GM21717 (cell line): ENCODE measurements around the gene ENTHD1.

Experiments used
- ATAC-seq: cut with Tn5 transposase; IDR thresholded peaks from one replicate; pipeline ENCODE4 v1.9.1; 2021; ENCODE audit warnings: mild to moderate bottlenecking, moderate library complexity; ENCODE audit not compliant: unreplicated experiment

ENTHD1 gene

DNA sequence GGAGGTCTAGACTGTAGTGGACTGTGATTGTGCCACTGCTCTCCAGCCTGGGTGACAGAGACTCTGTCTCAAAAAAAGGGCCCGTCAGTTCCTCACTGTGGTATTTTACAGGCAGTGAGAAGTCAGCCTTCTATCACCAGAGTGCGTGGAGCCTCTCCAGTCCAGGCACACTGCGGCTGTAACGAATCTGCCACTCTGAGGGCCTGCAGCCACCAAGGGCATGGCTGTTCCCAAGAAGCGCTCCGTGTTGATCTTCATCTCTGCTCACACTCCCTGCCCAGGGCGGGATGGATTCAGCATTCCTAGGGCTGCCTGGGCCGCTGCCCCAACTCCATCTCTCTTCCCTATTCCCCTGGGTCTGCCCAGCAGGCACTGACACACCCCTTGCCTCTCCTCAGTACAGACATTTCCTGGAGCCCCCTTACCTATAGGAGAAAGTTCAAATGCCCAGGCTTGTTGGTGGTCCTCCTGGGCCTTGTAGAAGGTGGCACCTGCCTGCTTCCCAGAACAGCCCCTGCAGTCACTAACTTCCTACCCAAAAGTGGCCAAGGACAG lies 174.6 kb downstream of the ENTHD1 start:
- no peak for ATAC-seq

DNA sequence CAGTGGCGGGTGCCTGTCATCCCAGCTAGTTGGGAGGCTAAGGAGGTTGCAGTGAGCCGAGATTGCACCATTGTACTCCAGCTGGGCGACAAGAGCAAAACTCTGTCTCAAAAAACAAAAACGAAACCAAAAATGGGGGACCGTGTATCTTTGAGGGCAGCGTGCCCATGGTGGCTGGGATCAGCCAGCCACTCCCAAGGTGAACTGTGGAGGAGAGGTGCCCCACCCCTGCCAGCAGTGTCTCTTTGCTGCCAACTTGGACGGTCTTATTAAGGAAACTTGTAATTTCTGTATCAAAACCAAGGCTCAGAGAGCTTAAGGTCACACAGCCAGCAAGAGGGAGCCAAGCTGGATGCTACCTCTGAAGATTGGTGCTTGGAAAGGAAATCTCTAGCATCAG lies 175.4 kb downstream of the ENTHD1 start:
- ATAC-seq: no peak

DNA sequence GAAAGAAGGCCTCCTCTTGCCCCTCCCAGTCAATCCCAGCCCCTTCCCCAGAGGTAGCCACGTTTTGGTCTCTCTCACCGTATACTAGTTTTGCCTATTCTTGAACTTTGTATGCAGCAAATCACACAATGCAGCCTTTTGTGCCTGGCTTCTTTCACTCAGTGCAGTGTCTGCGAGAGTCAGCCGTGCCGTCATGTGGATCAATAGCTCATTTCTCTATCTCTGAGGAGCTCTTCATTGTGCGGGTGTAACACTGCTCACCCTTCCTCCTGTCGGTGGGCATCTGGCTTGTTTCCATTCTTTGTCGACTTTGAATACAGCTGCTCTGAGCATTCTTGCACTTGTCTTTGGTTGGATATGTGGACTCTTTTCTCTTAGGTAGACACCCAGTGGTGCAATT lies 176.5 kb downstream of the ENTHD1 start:
- no peak for ATAC-seq

DNA sequence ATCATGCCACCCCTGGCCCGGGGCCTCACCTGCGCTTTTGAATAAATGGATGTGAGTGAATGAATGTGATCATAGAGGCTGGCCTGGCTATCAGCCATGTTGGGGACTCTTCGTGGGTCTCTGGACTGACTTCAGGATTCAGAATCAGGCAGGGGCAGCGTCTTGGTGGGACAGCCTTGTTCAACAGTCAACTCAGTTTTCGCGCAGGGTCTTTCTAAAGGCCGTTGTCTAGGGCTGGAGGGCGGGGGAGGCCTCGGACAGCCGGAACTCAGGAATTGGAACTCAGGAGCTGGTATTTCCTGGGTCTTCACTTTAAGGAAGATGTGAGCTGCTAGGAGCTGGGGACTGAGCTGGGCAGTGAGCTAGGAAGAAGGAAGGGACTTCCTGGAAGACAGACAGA lies 177.0 kb downstream of the ENTHD1 start:
- no peak for ATAC-seq

DNA sequence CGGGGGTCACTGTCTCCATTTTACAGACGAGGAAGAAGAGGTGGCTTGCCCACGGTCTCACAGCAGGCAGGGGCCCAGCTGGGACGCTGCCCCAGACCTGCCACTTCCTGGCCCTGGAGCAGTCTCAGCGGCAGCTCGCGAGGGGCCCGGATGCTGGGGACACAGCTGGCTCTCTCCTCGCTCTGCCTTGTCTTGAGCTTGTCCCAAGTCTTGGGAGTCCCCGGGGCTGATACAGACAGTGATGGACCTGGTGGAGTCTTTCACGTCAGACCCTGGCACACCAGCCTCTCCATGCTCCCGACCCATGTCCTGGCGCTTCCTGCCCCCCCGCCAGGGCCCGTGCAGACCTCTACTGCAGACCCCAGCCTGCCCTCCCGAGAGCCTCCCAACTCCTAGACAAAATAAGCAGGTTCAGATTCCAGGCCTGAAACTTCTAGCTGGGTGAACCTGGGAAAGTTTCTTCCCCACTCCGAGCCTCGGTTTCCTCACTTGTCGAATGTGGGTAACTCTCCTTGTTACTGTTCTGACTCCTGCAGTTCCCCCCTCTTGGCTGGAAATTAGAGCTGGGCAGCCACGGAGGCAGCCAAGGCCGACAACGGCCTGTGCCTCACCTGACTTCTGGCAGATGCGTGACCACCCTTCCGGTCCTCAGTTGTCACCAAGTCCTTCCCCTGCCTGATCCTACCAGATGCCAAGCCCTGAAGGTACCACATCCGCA lies 177.6 kb downstream of the ENTHD1 start:
- ATAC-seq: no peak

DNA sequence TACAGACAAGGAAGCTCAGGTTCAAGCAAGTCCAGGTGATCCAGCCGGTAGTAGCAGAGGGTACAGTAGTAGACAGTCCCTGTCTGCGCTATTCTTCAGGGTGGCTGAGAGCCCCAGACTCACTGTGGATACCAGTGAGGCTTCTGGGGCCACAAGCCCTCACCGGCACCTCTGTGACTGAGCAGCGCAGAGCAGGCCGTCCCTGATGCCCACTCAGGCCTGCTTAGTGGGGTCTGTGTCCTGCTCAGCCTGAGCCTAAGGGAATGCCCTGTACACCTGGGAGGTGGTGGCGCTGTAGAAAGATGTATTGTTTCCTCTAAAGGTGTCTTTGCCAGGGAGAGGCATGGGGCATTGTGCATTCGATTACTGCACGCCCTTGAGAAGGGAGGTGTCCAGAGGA lies 179.2 kb downstream of the ENTHD1 start:
- no peak for ATAC-seq

DNA sequence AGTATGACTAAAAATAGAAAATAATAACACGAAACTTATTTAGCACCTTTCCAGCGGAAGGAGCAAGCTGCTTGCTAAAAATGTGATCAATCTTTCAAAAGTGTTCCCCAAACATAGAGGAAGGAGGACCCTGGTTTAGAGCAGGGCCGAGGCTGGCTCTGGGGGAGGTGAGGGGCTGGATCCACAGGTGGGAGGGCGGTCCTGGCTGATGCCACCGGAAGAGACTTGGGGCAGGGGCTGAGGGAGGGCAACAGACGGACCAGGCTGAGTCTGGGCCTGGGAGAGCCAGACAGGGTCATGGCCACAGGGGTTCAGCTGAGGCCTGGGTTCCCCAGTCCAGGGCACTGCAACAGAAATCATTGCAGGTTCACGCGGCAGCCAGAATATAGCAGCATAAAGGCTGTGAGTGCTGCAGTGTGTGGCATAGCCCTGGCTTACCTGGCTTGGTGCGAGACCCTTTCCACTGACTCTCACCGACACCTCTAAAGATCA lies 179.7 kb downstream of the ENTHD1 start:
- ATAC-seq: no peak

DNA sequence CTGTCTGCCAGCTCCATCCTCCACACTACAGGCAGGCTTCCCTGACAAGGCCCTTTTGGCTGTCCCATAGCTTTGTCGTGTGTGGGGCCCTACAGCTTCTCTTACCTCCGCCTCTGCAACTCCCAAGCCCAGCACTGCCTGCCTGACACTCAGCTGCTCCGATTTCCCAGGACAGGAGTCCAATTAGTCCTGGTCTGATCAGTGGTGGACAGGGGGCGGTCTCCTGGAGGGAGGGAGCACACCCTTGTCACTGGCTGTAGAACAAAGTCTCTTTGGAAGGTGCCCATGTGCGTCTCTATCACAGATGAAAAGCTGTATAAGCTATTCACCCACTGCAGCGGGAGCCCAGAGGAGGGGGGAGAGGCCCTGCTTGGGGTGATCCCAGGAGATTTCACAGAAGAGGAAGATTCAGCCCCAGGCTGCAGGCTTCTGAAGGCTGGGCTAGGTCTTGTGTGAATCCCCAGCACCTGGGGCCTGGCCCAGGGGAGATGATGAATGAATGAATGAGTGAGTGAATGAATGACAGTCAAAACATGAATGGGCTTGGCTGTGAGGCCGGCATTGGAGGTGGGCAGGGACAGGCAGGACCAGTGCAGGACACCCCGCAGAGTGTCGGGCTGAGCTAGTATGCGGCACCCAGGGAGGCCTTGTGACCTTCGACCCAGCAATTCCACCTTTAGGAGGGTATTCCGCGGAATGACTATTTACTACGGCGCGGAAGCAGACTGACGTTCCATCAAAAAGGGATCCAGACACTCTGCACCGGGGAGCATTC lies 180.6 kb downstream of the ENTHD1 start:
- ATAC-seq: no peak

DNA sequence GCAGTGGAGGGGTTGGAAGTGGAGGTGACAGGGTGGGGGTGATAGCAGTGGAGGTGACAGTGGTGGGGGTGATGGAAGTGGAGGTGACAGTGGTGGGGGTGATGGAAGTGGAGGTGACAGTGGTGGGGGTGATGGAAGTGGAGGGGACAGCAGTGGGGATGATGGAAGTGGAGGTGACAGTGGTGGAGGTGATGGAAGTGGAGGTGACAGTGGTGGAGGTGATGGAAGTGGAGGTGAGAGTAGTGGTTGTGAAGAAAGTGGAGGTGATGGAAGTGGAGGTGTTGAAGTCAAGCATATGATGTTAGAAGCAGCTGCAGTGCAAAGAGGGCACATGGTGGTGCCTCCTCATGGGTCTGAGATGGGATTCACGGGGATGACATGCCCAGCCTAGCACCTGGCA lies 181.5 kb downstream of the ENTHD1 start:
- no peak for ATAC-seq

DNA sequence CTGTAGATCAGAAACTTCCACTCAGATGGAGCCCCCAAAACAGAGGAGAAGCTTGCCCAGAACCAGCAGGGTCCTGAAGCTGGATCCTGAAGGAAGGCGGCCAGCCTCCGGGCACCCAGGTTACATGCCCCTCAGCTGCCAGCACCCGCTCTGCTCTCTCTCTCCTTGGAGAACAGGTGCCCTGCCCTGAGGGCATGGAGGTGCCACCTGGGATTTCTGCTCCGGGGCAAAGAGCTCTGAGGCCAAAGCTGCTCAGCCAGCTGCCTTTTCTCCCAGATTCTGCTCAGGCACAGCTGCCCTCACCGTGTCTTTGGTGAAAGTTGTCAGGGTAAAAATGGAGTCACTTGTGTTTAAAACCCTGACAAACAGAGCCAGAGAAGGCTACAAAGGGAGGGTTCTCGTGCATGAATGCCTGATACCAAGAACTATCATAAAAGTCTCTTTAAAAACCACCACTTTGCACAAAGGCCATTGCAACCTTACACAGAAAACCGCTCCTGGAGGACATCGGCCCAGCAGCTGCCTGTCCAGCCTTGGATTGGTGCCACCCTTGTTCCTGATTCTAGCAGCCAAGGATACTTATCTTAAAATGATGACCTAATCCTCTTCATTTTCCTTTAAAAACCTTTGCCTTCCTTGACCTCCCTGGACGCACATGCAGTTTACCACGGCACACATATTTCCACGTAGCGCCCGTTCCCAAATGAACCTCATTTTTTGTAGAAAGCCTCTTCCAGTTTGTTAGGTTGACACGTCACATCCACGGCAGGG lies 183.0 kb downstream of the ENTHD1 start:
- no peak for ATAC-seq

DNA sequence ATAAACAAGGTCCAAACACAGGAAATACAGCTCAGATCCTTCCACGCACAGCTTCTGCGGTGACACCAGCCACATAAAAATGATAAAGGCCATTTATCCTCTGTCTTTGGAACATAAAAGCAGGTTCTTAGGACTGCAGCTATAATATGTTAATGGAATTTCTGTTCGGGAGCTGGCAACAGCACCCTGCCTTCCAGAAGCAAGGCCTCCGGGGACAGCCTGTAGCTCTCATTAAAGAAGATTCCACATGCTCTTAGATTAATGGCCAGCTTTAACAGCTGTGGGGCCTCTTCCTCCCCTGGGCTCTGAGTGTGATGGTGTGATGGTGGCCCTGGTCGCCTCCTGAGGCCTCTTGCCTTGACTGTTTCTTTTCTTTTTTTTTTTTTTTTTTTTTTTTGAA lies 185.7 kb downstream of the ENTHD1 start:
- no peak for ATAC-seq

DNA sequence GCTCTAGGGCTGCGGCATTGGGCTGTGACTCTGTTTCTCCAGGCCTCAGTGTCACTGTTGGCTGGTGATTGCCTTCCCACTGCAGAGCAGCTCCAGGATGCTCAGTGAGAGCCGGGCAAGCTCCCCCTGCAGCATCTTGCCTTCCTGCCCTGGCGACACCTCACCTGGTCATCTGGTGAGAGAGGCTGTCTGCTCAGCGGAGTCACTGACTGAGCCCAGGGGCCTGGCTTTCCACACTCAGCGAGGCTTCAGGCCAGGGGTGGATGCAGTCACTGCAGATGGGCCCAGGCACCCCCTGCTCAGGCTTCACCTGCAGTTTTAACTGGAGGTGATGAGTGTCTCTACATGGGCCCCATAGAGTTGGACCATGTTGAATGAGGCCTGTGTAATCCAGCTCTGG lies 186.2 kb downstream of the ENTHD1 start:
- ATAC-seq: no peak

DNA sequence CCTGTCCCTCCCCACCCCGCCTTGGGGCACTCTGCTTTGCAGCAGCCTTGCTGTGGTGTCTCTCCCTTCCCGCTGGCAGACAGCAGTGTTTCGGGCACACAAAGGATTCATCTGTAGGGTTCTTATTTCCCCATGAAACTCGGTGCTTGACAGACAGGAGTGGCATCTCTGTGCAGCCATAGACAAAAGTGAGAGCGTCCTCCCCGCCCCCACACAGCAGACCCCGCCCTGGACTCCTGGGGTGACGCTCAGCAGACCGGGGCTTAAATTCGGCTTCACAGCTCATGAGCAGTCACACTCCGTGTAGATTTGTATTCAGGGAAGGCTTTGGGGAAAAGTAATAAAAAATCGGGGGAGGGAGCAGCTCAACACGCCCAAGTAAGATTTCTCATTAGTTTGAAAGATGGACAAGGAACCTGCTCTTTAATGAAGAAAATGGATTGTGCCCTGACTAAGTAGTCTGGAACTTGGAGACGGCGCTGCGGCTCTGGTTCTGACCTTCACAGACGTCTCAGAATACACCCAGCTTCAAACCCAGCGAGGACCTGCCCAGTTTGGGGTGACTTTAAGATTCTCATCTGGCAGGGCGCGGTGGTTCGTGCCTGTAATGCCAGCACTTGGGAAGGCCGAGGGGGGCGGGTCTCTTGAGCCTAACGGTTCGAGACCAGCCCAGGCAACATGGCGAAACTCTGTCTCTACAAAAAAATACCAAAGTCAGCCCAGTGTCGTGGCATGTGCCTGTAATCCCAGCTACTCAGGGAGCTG lies 187.0 kb downstream of the ENTHD1 start:
- ATAC-seq: no peak

DNA sequence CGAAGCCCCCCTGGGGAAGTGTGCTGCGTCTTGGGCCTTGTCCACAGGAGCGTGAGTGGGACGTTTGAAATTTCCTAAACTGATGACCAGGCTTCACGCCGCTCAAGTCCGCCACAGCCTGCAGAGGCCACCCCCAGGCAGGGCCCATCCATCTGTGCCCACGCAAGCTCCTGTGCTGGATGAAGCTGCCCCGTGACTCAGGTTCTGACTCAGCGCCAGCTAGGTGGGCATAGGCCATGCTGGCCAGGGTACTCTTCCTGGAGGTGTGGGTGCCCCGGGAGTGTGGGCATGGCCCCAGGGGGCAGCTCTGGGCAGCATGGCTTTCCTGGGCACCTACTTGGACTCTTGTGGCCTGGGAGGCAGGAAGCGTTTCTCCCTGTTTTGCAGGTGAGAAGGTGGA lies 188.2 kb downstream of the ENTHD1 start:
- ATAC-seq: no peak

DNA sequence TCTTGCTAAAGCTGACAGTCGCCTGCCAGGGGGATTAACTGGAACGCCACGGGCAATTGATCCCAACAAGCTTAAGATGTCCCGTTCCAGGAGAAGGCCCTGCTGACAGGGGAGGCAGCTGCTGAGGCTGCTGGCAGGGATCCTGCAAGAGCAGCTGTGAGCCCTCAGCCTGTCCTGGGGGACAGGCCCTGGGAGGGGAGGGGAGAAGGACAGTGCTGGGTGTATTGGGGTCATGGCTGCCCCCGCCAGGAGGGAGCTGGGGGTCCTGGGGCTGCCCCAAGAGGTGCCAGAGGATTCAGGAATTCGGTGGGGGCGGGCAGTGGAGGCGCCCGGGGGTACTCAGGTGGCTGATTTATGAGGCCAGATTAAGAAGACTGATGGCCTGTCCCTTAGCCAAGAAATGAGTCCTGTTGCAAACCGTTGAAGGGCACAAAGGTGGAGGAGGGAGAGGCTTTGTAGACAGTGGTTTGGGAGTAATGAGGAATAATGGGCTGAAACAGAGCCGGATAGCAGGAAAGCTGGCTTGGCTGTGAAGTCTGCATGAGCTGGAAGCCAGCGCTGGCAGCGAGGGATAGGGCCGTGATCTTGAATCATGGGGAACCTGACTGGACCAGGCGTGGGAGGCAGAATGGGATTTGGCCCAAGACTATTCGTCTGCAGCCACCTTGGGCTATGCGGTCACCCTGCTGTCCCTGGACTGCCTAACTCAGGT lies 189.5 kb downstream of the ENTHD1 start:
- no peak for ATAC-seq

DNA sequence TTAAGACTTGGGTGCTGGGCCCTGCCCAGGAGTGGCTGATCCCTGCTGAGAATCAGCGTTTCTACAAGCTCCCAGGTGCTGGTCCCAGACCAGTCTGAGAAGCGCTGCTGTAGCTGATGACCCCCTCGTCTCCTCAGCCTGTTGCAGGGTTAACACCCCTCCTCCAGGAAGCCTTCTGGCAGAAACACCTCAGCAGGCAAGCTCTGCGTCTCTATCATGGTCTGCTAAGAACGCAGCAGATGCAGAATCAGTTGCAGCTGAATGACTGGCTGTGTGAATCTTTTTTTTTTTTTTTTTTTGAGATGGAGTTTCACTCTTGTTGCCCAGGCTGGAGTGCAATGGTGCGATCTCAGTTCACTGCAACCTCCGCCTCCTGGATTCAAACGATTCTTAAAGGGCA lies 190.5 kb downstream of the ENTHD1 start:
- no peak for ATAC-seq

DNA sequence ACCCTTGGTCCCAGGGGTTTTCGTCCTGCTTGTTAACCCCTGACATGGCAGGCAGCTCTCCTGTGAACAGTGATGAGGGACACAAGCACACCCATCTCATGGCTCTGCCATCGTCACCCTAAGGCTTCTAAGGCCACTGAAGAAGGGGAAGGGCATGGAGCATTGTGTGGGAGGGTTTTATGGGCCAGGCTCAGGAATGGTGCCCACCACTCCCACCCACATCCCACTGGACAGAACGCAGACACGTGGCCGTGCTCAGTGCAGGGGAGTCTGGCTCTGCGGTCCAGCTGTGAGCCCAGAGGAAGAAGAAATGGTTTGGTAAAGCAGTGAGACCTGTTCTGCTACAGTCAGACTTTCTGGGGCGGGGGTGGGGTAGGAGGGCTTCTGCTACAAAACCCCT lies 193.0 kb downstream of the ENTHD1 start:
- no peak for ATAC-seq

DNA sequence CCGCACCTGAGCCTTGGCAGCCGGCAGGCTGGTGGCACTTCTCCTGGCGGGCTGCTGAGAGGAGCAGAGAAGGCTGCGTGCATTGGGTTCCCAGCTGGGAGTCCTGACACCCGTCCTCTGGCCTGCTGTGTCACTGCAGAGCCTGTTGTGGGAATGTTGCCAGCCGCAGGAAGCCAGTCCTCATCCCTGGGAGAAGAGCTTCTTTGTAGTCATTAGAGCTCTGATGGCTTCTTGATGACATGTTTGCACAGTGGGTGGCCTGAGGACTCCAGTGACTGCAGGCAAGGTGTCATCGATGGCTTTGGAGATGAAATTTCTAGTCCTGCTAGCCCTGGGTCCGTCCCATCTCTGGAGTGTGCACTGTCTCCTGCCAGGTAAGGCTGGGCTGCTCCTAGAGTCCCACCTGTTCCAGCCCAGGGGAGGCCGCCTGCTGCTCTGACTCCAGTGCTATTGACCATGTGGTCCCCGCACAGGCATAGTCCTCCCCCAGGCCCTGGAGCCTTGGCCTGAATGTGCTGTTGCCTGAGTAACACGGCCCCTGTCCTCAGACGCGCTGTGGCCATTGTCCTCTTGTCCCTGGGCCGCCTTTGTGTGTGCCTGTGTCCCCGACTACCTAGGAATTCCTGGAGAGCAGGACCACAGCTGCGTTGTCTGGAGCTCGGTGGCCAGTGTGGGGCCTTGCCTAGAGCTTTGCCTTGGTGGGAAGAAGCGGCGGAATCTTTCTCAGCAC lies 193.8 kb downstream of the ENTHD1 start:
- no peak for ATAC-seq

DNA sequence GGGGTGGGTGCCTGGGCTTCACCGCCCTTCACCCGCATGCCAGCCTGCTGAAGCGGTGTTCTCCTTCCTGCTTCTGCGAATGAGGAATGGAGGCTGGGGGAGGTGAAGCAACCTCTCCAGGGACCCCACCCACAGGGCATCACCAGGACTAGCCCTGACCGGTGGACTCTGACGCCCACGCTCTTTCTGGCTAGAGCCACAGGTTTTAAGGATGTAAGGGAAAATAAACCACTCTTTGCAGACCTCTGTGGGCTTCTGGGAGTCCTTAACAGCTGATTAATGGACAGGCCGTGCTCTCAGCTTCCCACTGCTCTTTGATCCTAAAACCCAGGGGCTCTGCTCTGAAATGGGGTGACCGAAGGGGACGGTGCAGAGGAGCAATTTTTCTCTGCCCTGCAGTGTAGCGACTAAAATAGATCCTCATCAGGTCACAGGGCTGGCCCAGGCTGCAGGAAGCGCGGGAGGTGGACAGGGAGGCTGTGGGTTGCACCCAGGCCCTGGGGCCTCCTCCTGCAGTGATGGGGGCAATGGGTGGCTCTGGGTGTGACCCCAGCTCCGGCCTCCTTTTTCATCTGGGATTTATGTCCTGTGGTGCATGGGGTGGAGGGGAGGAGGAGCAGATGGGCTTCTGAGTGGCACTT lies 195.7 kb downstream of the ENTHD1 start:
- no peak for ATAC-seq
